Measurements from ENCODE around the gene NHS.

GRCh38 chrX:17740137-17741122, 365.4 kb downstream of the NHS start:
- TF ChIP-seq CTCF (IDR thresholded peaks at IDR 0.05; ENCODE audit: low read length) (no peak), EZH2 (optimal IDR thresholded peaks at IDR 0.05; ENCODE audit: low read depth, low read length) (no peak), EZH2phosphoT487 (IDR thresholded peaks at IDR 0.05; ENCODE audit: low read length) (no peak)
